HEK293T (cell line): ENCODE measurements around the gene PTPRO.

Source experiments
- CTCF ChIA-PET: fragments of 350-600 bp; formaldehyde crosslinking; extraction: SDS; loops from one replicate; lab custom pipeline; 2021; ENCODE audit warnings: antibody characterized with exemption, inconsistent platforms; lab: Yijun Ruan, JAX
- POLR2A ChIA-PET: fragments of 350-600 bp; formaldehyde crosslinking; extraction: SDS; loops from one replicate; lab custom pipeline; 2020; ENCODE audit warnings: antibody characterized with exemption, inconsistent platforms; lab: Yijun Ruan, JAX
- DNase-seq: peaks from one replicate; pipeline ENCODE4 v3.0.0; 2012; ENCODE audit warnings: mixed read lengths; ENCODE audit errors: extremely low spot score
- ARNT ChIP-seq: fragments of 450-650 bp; IDR thresholded peaks from 2 replicates; pipeline ENCODE4 v1.6.1; 2017; ENCODE audit warnings: mild to moderate bottlenecking
- BHLHE40 ChIP-seq: fragments of 450-650 bp; IDR thresholded peaks from 2 replicates; pipeline ENCODE4 v1.6.1; 2016; ENCODE audit warnings: mild to moderate bottlenecking, moderate library complexity, borderline replicate concordance
- CTBP1 ChIP-seq: fragments of 450-650 bp; IDR thresholded peaks from 2 replicates; pipeline ENCODE4 v1.6.1; 2016; ENCODE audit warnings: borderline replicate concordance
- ELF4 ChIP-seq: fragments of 450-650 bp; IDR thresholded peaks from 2 replicates; pipeline ENCODE4 v1.6.1; 2017; ENCODE audit warnings: antibody characterized with exemption
- FOXA1 ChIP-seq: fragments of 450-650 bp; IDR thresholded peaks from 2 replicates; pipeline ENCODE4 v1.6.1; 2016; ENCODE audit warnings: mild to moderate bottlenecking
- FOXK2 ChIP-seq: fragments of 450-650 bp; IDR thresholded peaks from 2 replicates; pipeline ENCODE4 v1.6.1; 2016; ENCODE audit warnings: mild to moderate bottlenecking
- FOXM1 ChIP-seq: fragments of 450-650 bp; IDR thresholded peaks from 2 replicates; pipeline ENCODE4 v1.6.1; 2017; ENCODE audit warnings: mild to moderate bottlenecking, borderline replicate concordance
- HDGF ChIP-seq: fragments of 450-650 bp; IDR thresholded peaks from 2 replicates; pipeline ENCODE4 v1.6.1; 2017; ENCODE audit warnings: antibody characterized with exemption, borderline replicate concordance
- L3MBTL2 ChIP-seq: fragments of 450-650 bp; conservative IDR thresholded peaks from 2 replicates; pipeline ENCODE4 v1.6.1; 2016; ENCODE audit warnings: mild to moderate bottlenecking
- LEF1 ChIP-seq: fragments of 450-650 bp; IDR thresholded peaks from 2 replicates; pipeline ENCODE4 v1.6.1; 2017; ENCODE audit warnings: mild to moderate bottlenecking, borderline replicate concordance
- NFRKB ChIP-seq: fragments of 450-650 bp; IDR thresholded peaks from 2 replicates; pipeline ENCODE4 v1.6.1; 2016; ENCODE audit warnings: mild to moderate bottlenecking, moderate library complexity
- PKNOX1 ChIP-seq: fragments of 450-650 bp; IDR thresholded peaks from 2 replicates; pipeline ENCODE4 v1.6.1; 2016
- SP1 ChIP-seq: fragments of 450-650 bp; IDR thresholded peaks from 2 replicates; pipeline ENCODE4 v1.6.1; 2017
- SUZ12 ChIP-seq: fragments of 450-650 bp; IDR thresholded peaks from 2 replicates; pipeline ENCODE4 v1.6.1; 2016; ENCODE audit warnings: mild to moderate bottlenecking
- TARDBP ChIP-seq: fragments of 450-650 bp; IDR thresholded peaks from 2 replicates; pipeline ENCODE4 v1.6.1; 2016
- ZNF384 ChIP-seq: fragments of 450-650 bp; IDR thresholded peaks from 2 replicates; pipeline ENCODE4 v1.6.1; 2016

The PTPRO gene

DNA sequence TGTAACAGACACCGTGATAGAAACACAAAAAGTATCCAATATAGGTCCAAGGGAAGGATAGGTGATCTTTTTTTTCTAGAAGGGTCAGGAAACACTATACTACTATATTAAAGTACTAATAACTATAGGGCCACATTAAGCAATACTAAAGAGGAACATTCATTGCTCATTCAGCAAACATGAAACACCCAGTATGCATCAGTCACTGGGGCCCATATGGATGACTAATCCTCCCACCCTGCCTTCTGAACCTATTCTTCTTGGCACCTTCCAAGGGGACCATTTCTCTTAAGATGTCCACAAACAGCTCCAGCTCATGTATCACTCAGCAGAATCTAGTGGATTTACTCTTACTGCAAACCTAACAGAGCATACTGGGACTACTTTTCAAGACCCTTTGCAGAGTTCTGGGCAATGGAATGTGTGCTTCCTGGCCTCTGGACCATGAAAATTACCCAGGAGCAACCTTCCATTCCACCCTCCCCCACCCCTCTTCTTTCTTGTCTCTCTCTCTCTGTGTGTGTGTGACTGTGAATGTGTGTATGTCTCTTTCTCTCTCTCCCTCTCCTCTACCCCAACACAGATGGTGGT, 279.0 kb downstream of the PTPRO start:
- no peak for DNase-seq
- POLR2A ChIA-PET, result no interaction called here
- TF ChIP-seq FOXK2, result no peak
- no peak for TF ChIP-seq HDGF
- TF ChIP-seq L3MBTL2, result no peak
- no peak for TF ChIP-seq LEF1
- TF ChIP-seq BHLHE40, result no peak
- TF ChIP-seq FOXM1, result no peak
- no peak for TF ChIP-seq SUZ12
- TF ChIP-seq SP1, result no peak
- no peak for TF ChIP-seq NFRKB
- TF ChIP-seq TARDBP, result no peak
- no peak for TF ChIP-seq ZNF384
- TF ChIP-seq ELF4, result no peak
- no peak for TF ChIP-seq FOXA1
- CTCF ChIA-PET, result no interaction called here

DNA sequence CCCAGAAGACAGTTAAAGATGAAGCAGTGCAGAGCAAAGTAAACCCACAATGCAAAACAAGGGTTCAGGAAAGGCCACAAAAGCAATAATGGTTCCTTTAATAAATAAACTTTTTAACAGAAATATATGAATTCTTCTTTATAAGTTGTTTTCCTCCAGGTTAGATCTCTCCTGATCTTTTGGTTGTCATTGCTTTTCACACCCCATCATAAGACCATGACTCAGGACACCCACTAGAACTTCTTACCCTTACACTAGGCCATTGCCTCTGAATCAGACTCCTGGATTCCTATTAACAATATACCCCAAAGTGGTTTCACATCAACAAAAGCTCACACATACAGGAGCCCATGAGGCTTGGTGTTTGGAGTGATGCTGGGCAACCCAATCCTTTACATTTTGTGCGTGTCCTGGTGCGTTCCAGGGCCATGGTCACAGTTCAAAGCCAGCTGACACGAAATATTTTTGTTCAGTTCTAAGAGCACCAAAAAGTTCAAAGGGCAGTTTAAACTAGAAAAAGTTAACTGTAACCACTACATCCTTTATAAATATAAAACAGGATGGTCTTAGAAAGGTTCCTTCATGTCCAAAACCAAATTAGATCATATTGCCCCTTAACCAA, 279.9 kb downstream of the PTPRO start:
- ChIA-PET POLR2A (no interaction called here), CTCF (no interaction called here)
- DNase-seq, result no peak
- no peak for TF ChIP-seq FOXM1
- TF ChIP-seq L3MBTL2, result no peak
- no peak for TF ChIP-seq ARNT
- no peak for TF ChIP-seq NFRKB
- no peak for TF ChIP-seq SP1
- no peak for TF ChIP-seq CTBP1
- TF ChIP-seq ELF4, result no peak
- TF ChIP-seq FOXK2, result no peak
- no peak for TF ChIP-seq PKNOX1

DNA sequence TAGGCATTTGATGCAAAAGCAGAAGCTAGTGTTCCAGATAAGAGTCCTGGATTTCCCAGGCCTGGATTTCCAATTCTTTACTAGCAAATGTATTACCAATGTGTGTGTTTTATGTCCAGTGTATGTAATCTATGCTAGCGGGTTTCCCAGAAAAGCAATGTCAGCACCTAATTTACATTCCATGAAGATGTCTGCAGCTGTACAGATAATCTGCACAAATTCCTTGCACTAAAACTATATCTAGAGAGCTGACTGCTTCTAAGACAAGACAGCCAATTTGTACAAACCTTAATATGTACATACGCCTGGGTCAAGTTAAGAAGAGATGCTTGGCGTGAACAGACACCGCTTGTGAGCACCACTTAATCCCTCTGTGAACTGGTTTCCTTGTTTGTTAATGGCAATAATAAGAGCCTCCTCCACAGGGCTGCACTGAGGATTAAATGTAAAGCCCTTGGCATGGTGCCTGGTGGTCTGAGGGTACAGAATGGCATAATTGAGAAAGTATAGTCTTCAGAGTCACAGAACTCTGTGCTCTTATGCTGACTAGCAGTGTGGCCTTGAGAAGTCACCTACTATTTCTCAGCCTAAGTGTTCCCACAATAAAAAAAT, 281.3 kb downstream of the PTPRO start:
- POLR2A ChIA-PET, result no interaction called here
- DNase-seq, result no peak
- CTCF ChIA-PET, result interaction anchor here (0.6 to 0.9 kb wide), 2 partner anchors 19 to 415 kb away, joined by 3 to 4 read pairs; no protein-coding TSS in a partner anchor
- TF ChIP-seq PKNOX1 (no peak), ELF4 (no peak), TARDBP (no peak), FOXA1 (no peak), ARNT (no peak), L3MBTL2 (no peak), SP1 (no peak), FOXK2 (no peak), HDGF (no peak), ZNF384 (no peak), CTBP1 (no peak), FOXM1 (no peak), NFRKB (no peak)

DNA sequence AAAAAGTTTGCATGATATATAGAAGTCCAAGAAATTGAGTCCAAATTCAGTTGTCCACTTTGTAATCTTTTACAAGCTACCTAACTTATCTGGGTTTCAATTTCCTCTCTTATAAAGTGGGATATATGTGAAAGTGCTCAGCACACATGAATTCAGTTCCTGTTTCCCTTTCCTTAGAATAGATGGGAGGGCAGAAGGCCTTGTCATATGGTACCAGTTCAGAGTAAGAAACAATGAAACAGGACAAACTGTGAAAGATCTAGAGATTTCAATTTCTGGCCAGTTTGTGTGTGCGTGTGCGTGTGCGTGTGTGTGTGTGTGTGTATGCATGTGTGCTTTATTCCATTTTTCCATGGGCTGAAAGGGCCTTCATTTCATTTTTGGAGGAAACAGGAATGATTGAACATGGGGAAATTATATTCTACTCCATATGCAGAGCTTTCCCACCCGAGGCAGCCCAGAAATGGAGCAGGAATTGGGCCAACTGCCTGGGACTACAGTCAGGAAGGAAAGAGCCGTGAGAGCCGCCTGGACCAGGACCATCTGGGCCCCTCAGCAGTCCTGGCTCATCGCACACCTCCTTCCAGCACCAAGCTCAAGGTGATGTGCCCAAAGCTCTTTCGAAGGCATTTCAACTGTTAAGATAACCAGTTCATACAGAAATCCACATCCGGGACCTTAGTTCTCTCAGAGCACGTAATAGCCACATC, 283.7 kb downstream of the PTPRO start:
- no peak for DNase-seq
- ChIA-PET CTCF (no interaction called here), POLR2A (no interaction called here)
- TF ChIP-seq FOXA1 (no peak), LEF1 (no peak), FOXK2 (no peak), ZNF384 (no peak), FOXM1 (no peak), TARDBP (no peak), ARNT (no peak), SUZ12 (no peak), HDGF (no peak), PKNOX1 (no peak), SP1 (no peak)

DNA sequence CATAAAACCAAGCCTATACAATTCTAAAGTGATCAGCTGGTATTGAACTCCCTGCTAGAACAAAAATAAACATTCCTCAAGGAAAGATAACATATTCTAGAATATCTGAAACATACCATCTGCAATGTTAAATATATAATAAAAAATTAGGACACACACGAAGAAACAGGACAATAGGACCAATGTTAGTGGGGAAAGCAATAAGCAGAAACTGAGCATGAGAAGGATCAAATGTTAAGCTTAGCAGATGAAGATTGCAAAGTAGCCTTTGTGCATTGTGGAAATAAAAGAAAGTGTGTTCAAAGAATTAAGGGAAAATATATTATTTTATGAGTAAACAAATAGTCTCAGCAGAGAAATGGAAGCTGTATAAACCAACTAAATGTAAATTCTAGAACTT, 286.1 kb downstream of the PTPRO start:
- no peak for TF ChIP-seq PKNOX1
- no peak for TF ChIP-seq LEF1
- TF ChIP-seq SP1, result no peak
- no peak for TF ChIP-seq SUZ12
- no peak for TF ChIP-seq FOXA1
- TF ChIP-seq BHLHE40, result no peak
- TF ChIP-seq NFRKB, result no peak
- no peak for DNase-seq
- ChIA-PET CTCF (interaction anchor here (1.1 kb wide), 1 partner anchor 23 kb away, joined by 3 read pairs; no protein-coding TSS in a partner anchor), POLR2A (no interaction called here)
